HG03135 (cell line): ENCODE results near the gene HK3.

ENCODE experiments used
- ATAC-seq: cut with Tn5 transposase; IDR thresholded peaks from one replicate; pipeline ENCODE4 v1.9.1; 2021; ENCODE audit warnings: mild to moderate bottlenecking, moderate library complexity; ENCODE audit not compliant: unreplicated experiment

HK3 gene

GRCh38 chr5:176902102-176902814 lies 3.1 kb upstream of the HK3 start:
- ATAC-seq, result no peak

GRCh38 chr5:176901260-176902101 lies 2.3 kb upstream of the HK3 start:
- ATAC-seq, result peak; percentile 52

GRCh38 chr5:176900780-176901204 lies 1.6 kb upstream of the HK3 start:
- ATAC-seq, result no peak

GRCh38 chr5:176899946-176900779 lies 1.0 kb upstream of the HK3 start:
- no peak for ATAC-seq

GRCh38 chr5:176897263-176897662 lies 1.9 kb downstream of the HK3 start:
- ATAC-seq, result no peak

- no peak for ATAC-seq
Measured at GRCh38 chr5:176895831-176896230, 3.3 kb downstream of the HK3 start.

- no peak for ATAC-seq
Measured at GRCh38 chr5:176894298-176894697, 4.8 kb downstream of the HK3 start.

- no peak for ATAC-seq
Measured at GRCh38 chr5:176892663-176893062, 6.5 kb downstream of the HK3 start.

- ATAC-seq, result no peak
Measured at GRCh38 chr5:176891331-176891958, 7.7 kb downstream of the HK3 start.

- no peak for ATAC-seq
Measured at GRCh38 chr5:176890455-176891330, 8.5 kb downstream of the HK3 start.

- no peak for ATAC-seq
Measured at GRCh38 chr5:176889321-176890280, 9.5 kb downstream of the HK3 start.

- ATAC-seq, result no peak
Measured at GRCh38 chr5:176888865-176889165, 10.3 kb downstream of the HK3 start.

- no peak for ATAC-seq
Measured at GRCh38 chr5:176888016-176888864, 10.9 kb downstream of the HK3 start.

GRCh38 chr5:176887252-176887849 lies 11.8 kb downstream of the HK3 start:
- ATAC-seq, result no peak

- ATAC-seq, result no peak
Measured at GRCh38 chr5:176886336-176887251, 12.6 kb downstream of the HK3 start.

- no peak for ATAC-seq
Measured at GRCh38 chr5:176884571-176884890, 14.6 kb downstream of the HK3 start.
